BE2C (cell line): ENCODE data around the gene TFPI. TPM values are rescaled to one million over a fixed set of nuclear protein-coding genes. Genes with fewer than 3 reads are reported as not detected.

Experiments
- DNase-seq: peaks from one replicate; pipeline ENCODE4 v3.0.0-alpha.2; 2020
- H3K27me3 ChIP-seq: fragments of 250-450 bp; sonication (Bioruptor Pico); 2 replicates; pipeline ENCODE4 v1.5.1; 2020; ENCODE audit warnings: mild to moderate bottlenecking
- H3K36me3 ChIP-seq: fragments of 250-450 bp; sonication (Bioruptor Pico); 2 replicates; pipeline ENCODE4 v1.5.1; 2020; ENCODE audit warnings: mild to moderate bottlenecking
- H3K4me1 ChIP-seq: fragments of 250-450 bp; sonication (Bioruptor Pico); 2 replicates; pipeline ENCODE4 v1.5.1; 2020
- H3K4me3 ChIP-seq: 2 replicates; pipeline ENCODE4 v1.5.1; 2011; ENCODE audit warnings: low read depth, low read length
- H3K9me3 ChIP-seq: fragments of 250-450 bp; sonication (Bioruptor Pico); 2 replicates; pipeline ENCODE4 v1.5.1; 2020
- polyA plus RNA-seq: library from polyadenylated mRNA; unstranded; fragments of >200 nt; gene quantifications from one replicate; pipeline ENCODE4 v1.2.1, GENCODE V29; 2012; ENCODE audit warnings: low read depth, missing spikeins; ENCODE audit not compliant: insufficient read length, insufficient read depth
- TF ChIP-seq, protein P1 (sequence below): IDR thresholded peaks from 2 replicates; pipeline ENCODE4 v1.5.1; 2012; ENCODE audit warnings: mild to moderate bottlenecking, low read depth, low read length

The TFPI gene
- polyA plus RNA-seq, result 7.7 TPM

DNA sequence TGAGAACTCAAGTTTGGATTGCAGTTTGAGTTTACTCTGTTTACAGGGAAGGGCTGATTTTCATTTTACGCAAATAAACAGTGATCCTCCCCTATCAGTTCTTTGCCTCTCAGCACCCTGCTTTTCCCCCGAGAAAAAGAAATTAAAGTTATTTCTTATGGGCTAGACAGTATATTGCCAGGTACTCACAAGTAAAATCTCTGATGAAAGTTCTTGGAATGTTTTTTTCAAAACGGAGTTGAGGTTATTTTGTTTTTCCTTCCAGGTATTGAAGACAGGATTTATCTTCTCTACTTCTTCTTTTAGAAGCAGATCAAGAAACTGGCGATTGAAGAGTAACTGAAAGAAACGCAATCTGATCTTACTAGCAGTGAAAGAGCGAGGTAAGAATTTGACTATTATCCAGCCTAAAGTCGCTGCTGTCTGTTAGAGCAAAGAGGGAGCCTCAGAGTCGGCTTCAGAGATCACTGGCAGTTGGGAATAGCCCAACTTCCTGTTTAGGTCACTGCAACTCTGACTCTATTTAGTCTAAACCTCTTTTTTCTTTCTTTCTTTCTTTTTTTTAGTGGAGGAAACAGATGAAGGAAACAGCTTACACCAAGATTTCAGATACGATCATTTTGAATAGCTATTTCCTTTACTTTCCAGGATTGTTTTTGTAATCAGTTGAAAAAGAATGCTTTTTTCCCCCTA is at the start of gene TFPI:
Gene TFPI (minus strand): TSS at position 425 of the 693 bp plus-strand sequence. CDS start 50,667 bp downstream, outside the sequence.
- Histone ChIP-seq H3K4me3 (no peak within 1 kb of the TSS), H3K36me3 (no peaks in the 10 kb centered on the region)

DNA sequence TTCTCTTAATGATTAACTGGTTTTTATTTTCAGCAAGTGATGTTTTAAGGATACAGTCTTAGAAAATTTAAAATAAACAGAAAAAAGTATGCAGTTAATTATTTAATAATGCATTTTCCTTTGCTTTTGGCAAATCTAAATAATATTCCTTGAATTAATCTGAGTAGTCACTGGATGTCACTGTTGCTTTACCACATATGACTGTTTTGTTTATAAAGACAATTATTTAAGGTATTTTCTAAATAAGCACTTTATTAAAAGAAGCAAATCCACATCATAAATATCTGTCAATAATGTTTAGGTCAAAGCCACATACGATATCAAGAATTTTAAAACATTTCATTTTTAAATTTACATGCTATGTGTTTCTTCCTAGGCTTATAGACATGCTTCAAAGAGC is 40.6 kb upstream of the TFPI start:
- Histone ChIP-seq H3K27me3 (no peaks in the 10 kb centered on the region), H3K36me3 (no peaks in the 10 kb centered on the region), H3K4me1 (no peaks in the 10 kb centered on the region), H3K4me3 (no peak overlapping the region), H3K9me3 (no peaks in the 10 kb centered on the region)
- TF ChIP-seq, protein P1, sequence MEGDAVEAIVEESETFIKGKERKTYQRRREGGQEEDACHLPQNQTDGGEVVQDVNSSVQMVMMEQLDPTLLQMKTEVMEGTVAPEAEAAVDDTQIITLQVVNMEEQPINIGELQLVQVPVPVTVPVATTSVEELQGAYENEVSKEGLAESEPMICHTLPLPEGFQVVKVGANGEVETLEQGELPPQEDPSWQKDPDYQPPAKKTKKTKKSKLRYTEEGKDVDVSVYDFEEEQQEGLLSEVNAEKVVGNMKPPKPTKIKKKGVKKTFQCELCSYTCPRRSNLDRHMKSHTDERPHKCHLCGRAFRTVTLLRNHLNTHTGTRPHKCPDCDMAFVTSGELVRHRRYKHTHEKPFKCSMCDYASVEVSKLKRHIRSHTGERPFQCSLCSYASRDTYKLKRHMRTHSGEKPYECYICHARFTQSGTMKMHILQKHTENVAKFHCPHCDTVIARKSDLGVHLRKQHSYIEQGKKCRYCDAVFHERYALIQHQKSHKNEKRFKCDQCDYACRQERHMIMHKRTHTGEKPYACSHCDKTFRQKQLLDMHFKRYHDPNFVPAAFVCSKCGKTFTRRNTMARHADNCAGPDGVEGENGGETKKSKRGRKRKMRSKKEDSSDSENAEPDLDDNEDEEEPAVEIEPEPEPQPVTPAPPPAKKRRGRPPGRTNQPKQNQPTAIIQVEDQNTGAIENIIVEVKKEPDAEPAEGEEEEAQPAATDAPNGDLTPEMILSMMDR, result no peak
- DNase-seq, result no peak

More for the DNA sequence above, at the start of gene TFPI:
- no peaks in the 10 kb centered on the region for H3K9me3 ChIP-seq
- H3K27me3 ChIP-seq, result no peaks in the 10 kb centered on the region
- no peak for DNase-seq
- TF ChIP-seq, protein P1, result no peak
- no peaks in the 10 kb centered on the region for H3K4me1 ChIP-seq

DNA sequence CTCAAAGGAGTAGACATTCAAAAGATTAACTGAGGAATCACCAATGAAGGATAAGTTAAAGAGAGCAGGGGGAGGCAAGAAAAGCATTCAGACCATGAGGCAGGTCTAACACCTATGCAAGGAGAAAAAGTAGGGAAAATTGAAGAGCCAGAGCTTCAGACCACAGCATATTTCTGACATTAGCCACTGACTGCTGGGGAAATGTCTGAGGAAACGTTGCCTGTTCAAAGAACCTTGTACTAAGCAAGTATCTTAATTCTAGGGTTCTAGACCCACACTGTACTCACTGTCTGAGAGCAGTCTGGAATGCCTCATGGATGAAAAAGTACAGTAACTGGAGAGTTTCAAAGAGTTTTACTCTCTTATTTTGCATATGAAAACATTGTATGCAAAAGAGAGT is 39.5 kb upstream of the TFPI start:
- no peaks in the 10 kb centered on the region for H3K4me1 ChIP-seq
- DNase-seq, result no peak
- H3K9me3 ChIP-seq, result no peaks in the 10 kb centered on the region
- no peak overlapping the region for H3K4me3 ChIP-seq
- H3K27me3 ChIP-seq, result no peaks in the 10 kb centered on the region
- TF ChIP-seq, protein P1, result no peak
- no peaks in the 10 kb centered on the region for H3K36me3 ChIP-seq

DNA sequence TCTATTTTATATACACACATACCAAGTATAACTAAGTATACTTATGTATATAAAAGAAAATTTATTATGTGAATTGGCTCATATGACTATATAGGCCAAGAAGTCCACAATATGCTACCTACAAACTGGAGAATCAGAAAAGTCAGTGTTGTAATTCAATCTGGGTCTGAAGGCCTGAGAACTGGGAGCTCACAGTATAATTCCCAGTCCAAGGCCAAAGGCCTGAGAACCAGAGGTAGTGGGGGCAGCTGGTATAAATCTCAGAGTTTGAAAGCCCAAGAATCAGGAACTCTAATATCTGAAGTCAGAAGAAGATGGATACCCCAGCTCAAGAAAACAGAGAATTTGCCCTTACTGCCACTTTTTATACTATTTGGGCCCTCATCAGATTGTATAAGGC is 38.9 kb upstream of the TFPI start:
- no peak for DNase-seq

DNA sequence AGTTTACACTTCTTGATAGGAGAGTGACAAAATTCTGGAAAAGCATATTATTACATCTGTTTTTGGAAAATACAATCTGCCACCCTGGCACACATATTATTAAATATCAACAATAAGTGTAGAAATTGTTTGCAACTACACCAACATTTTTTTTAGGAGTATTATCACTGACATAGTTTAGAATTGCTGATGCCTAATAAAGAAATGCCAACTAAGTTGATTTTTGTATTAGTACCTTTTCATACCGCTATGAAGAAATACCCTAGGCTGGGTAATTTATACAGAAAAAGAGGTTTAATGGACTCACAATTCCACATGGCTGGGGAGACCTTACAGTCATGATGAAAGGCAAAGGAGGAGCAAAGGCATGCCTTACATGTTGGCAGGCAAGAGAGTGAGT is 35.9 kb upstream of the TFPI start:
- H3K9me3 ChIP-seq, result no peaks in the 10 kb centered on the region
- no peaks in the 10 kb centered on the region for H3K36me3 ChIP-seq
- H3K4me1 ChIP-seq, result no peaks in the 10 kb centered on the region
- DNase-seq, result no peak
- no peak overlapping the region for H3K4me3 ChIP-seq
- TF ChIP-seq, protein P1, result no peak
- no peaks in the 10 kb centered on the region for H3K27me3 ChIP-seq

More for the DNA sequence above, 38.9 kb upstream of the TFPI start:
- Histone ChIP-seq H3K9me3 (no peaks in the 10 kb centered on the region), H3K27me3 (no peaks in the 10 kb centered on the region), H3K4me3 (no peak overlapping the region), H3K36me3 (no peaks in the 10 kb centered on the region), H3K4me1 (no peaks in the 10 kb centered on the region)
- TF ChIP-seq, protein P1, result no peak

DNA sequence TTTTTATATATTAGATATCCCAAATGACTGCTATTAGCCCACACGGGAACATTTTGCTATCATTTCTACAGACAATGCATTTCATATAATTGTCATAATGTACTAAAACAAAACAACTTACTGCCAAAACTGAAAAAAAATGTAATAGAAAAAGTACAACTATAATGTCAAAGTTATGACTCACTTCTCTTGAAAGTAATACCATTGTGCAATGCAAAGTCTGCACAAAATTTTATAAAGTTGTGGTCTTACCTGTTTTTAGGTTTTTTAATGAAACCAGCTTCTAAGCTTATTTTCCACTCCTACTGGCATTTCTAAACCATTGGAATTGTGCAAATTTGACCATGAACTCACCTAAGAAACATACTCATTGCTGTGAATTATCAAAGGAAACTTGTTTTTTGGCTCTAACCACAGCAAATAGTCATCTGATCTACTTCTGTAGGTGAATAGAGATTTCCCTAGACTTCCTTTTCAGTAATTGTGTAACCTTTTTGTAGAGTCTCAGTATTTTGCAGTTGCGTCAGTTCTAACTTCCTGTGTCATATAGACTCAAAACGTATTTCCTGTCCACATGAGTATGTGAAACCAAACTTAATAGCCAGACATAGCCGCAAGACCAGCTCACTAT is 31.9 kb upstream of the TFPI start:
- no peak for DNase-seq
- H3K27me3 ChIP-seq, result no peaks in the 10 kb centered on the region
- H3K36me3 ChIP-seq, result no peaks in the 10 kb centered on the region
- H3K4me3 ChIP-seq, result no peak overlapping the region
- TF ChIP-seq, protein P1, result no peak
- H3K4me1 ChIP-seq, result no peaks in the 10 kb centered on the region
- H3K9me3 ChIP-seq, result no peaks in the 10 kb centered on the region
